ENCODE results near the gene ARMC5.

Gene ARMC5

GRCh38 chr16:31452631-31453106 lies 6.6 kb upstream of the ARMC5 start:
- Histone ChIP-seq H3K79me2 (ENCODE audit: low read length) (peaks cover 22% of the 10 kb centered on the region), H3K9ac (ENCODE audit: low read length) (no peak overlapping the region), H3K4me3 (ENCODE audit: low read length) (no peak overlapping the region), H3K27me3 (replicated peaks; ENCODE audit: insufficient read depth, low read length) (no peaks in the 10 kb centered on the region), H3K9me2 (replicated peaks; ENCODE audit: insufficient read depth, low read length) (no peaks in the 10 kb centered on the region), H3F3A (ENCODE audit: insufficient read depth, low read length) (no peaks in the 10 kb centered on the region), H3K4me1 (ENCODE audit: low read length) (no peaks in the 10 kb centered on the region), H2AFZ (ENCODE audit: low read length) (no peak overlapping the region), H3K4me2 (ENCODE audit: low read depth, low read length) (no peak overlapping the region), H3K9me3 (replicated peaks; ENCODE audit: insufficient read depth, low read length) (no peaks in the 10 kb centered on the region), H3K27ac (ENCODE audit: low read length) (no peak overlapping the region), H4K20me1 (ENCODE audit: insufficient read depth, low read length) (no peaks in the 10 kb centered on the region), H3K36me3 (replicated peaks; ENCODE audit: insufficient read depth, low read length) (no peaks in the 10 kb centered on the region)
- DNase-seq = no peak
- TF ChIP-seq CTCF (IDR thresholded peaks at IDR 0.05; ENCODE audit: low read length) (no peak), EZH2 (optimal IDR thresholded peaks at IDR 0.05; ENCODE audit: low read depth, low read length) (no peak), EZH2phosphoT487 (IDR thresholded peaks at IDR 0.05; ENCODE audit: low read length) (no peak)

- H3K27ac ChIP-seq (ENCODE audit: low read length) = no peak overlapping the region
These were observed 5.8 kb upstream of the ARMC5 start for GRCh38 chr16:31453255-31454204.

GRCh38 chr16:31455601-31456314 lies 3.5 kb upstream of the ARMC5 start:
- H3K9ac ChIP-seq (ENCODE audit: low read length) = no peak overlapping the region
- no peaks in the 10 kb centered on the region for H4K20me1 ChIP-seq (ENCODE audit: insufficient read depth, low read length)
- H3K4me1 ChIP-seq (ENCODE audit: low read length) = peaks cover 5% of the 10 kb centered on the region
- no peaks in the 10 kb centered on the region for H3K9me3 ChIP-seq (replicated peaks; ENCODE audit: insufficient read depth, low read length)
- peaks cover 37% of the 10 kb centered on the region for H3K79me2 ChIP-seq (ENCODE audit: low read length)
- H3K27me3 ChIP-seq (replicated peaks; ENCODE audit: insufficient read depth, low read length) = no peaks in the 10 kb centered on the region
- H3K27ac ChIP-seq (ENCODE audit: low read length) = no peak overlapping the region
- TF ChIP-seq CTCF (IDR thresholded peaks at IDR 0.05; ENCODE audit: low read length) (peak; percentile 18; the same call in 1 of the 2 replicates), EZH2phosphoT487 (IDR thresholded peaks at IDR 0.05; ENCODE audit: low read length) (no peak)
- H3K4me3 ChIP-seq (ENCODE audit: low read length) = no peak overlapping the region
- no peaks in the 10 kb centered on the region for H3K9me2 ChIP-seq (replicated peaks; ENCODE audit: insufficient read depth, low read length)
- DNase-seq = no peak
- no peak overlapping the region for H3K4me2 ChIP-seq (ENCODE audit: low read depth, low read length)
- H3F3A ChIP-seq (ENCODE audit: insufficient read depth, low read length) = peaks cover 19% of the 10 kb centered on the region
- H2AFZ ChIP-seq (ENCODE audit: low read length) = no peak overlapping the region
- H3K36me3 ChIP-seq (replicated peaks; ENCODE audit: insufficient read depth, low read length) = no peaks in the 10 kb centered on the region

More at GRCh38 chr16:31453255-31454204, 5.8 kb upstream of the ARMC5 start:
- peaks cover 4% of the 10 kb centered on the region; the same call in 1 of the 2 replicates for H3F3A ChIP-seq (ENCODE audit: insufficient read depth, low read length)
- H3K9me2 ChIP-seq (replicated peaks; ENCODE audit: insufficient read depth, low read length) = no peaks in the 10 kb centered on the region
- no peaks in the 10 kb centered on the region for H4K20me1 ChIP-seq (ENCODE audit: insufficient read depth, low read length)
- H3K79me2 ChIP-seq (ENCODE audit: low read length) = peaks cover 29% of the 10 kb centered on the region
- H3K36me3 ChIP-seq (replicated peaks; ENCODE audit: insufficient read depth, low read length) = no peaks in the 10 kb centered on the region
- H3K4me1 ChIP-seq (ENCODE audit: low read length) = no peaks in the 10 kb centered on the region
- no peak for DNase-seq
- H3K27me3 ChIP-seq (replicated peaks; ENCODE audit: insufficient read depth, low read length) = no peaks in the 10 kb centered on the region
- no peak overlapping the region for H3K4me3 ChIP-seq (ENCODE audit: low read length)
- H3K4me2 ChIP-seq (ENCODE audit: low read depth, low read length) = no peak overlapping the region
- H2AFZ ChIP-seq (ENCODE audit: low read length) = no peak overlapping the region
- no peak overlapping the region for H3K9ac ChIP-seq (ENCODE audit: low read length)
- TF ChIP-seq EZH2phosphoT487 (IDR thresholded peaks at IDR 0.05; ENCODE audit: low read length) (no peak), EZH2 (optimal IDR thresholded peaks at IDR 0.05; ENCODE audit: low read depth, low read length) (no peak), CTCF (IDR thresholded peaks at IDR 0.05; ENCODE audit: low read length) (no peak)
- no peaks in the 10 kb centered on the region for H3K9me3 ChIP-seq (replicated peaks; ENCODE audit: insufficient read depth, low read length)
